GM21423 (cell line): ENCODE results near the gene TP73.
A peak's percentile ranks its signal among the peaks of the same experiment; 100 is the strongest.

Experiments used
- ATAC-seq: cut with Tn5 transposase; IDR thresholded peaks from one replicate; pipeline ENCODE4 v1.9.1; 2021; ENCODE audit warnings: mild to moderate bottlenecking, moderate library complexity; ENCODE audit not compliant: unreplicated experiment

The TP73 gene

DNA sequence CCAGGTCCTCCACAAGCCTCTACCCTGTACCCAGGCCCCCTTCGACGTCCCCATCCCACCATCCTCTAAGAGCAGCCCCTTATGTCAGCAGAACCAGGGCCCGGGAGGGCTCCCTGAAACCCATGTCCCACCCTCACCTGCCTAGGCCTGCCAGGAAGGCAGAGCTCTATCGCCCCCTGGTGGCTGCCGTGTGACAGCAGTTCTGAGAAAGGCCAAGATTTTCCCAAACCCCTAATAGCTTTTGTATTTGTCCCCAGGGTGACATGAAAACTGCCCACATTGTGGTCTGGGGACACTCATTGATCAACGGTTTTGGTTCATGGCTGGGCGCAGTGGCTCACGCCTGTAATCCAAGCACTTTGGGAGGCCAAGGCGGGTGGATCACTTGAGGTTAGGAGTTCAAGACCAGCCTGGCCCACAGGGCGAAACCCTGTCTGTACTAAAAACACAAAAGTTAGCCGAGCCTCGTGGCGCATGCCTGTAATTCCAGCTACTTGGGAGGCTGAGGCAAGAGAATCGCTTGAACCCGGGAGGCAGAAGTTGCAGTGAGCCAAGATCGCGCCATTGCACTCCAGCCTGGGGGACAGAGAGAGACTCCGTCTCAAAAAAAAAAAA is 72.2 kb downstream of the TP73 start:
- peak; percentile 58 for ATAC-seq

DNA sequence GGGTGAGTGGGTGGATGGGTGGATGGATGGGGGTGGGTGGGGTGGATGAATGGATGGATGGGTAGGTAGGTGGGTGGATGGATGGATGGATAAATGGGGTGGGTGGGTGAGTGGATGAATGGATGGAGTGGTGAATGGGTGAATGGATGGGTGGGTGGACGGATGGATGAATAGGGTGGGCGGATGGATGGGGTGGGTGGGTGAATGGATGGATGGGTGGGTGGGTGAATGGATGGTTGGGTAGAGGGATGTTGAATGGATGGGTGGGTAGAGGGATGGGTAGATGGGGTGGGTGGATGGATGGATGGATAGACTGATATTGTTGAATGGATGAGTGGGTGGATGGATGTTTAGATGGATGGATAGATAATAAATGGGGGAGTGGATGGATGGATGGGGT is 73.0 kb downstream of the TP73 start:
- ATAC-seq = no peak

GRCh38 chr1:3727042-3727824 is 74.9 kb downstream of the TP73 start:
- ATAC-seq = no peak

DNA sequence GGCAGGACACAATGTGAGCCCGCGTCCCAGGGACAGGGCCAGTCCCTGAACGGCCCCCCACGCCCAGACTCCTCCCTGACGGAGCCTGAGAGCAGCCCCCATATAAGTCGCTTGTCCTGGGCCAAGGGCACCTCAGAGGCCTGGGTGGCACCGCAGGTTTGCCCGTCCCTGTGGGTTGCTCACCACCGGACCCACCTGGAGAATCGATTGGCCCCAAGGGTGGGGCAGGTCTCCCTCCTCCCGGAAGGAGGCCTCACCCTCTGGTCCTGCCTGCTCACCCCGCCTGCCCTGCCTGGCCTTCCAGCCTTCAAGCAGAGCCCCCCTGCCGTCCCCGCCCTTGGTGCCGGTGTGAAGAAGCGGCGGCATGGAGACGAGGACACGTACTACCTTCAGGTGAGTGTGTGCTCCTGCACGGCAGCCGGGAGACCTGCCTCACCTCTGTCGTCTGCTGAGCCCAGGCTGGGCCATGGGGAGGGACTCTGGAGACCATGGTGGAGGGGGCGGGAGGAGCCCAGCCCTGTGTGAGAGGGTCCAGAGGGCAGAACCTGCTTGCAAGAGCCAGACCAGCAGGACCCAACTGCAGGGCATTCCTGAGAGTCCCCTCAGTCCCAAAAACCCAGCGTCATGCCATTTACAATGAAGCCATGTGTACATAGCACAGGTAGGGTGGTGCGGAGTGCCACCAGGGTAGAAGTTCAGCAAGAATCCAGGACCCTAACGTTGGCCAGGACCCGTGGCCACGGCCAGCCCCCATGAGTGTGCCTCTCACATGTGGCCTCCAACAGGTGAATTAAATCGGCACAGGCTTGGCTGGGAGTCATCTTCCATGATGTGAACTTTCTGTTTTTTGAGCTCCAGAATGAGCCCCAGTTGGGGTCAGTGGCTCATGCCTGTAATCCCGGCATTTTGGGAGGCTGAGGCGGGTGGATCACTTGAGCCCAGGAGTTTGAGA is 75.8 kb downstream of the TP73 start:
- ATAC-seq = no peak

GRCh38 chr1:3729594-3730542 is 77.6 kb downstream of the TP73 start:
- ATAC-seq = no peak

DNA sequence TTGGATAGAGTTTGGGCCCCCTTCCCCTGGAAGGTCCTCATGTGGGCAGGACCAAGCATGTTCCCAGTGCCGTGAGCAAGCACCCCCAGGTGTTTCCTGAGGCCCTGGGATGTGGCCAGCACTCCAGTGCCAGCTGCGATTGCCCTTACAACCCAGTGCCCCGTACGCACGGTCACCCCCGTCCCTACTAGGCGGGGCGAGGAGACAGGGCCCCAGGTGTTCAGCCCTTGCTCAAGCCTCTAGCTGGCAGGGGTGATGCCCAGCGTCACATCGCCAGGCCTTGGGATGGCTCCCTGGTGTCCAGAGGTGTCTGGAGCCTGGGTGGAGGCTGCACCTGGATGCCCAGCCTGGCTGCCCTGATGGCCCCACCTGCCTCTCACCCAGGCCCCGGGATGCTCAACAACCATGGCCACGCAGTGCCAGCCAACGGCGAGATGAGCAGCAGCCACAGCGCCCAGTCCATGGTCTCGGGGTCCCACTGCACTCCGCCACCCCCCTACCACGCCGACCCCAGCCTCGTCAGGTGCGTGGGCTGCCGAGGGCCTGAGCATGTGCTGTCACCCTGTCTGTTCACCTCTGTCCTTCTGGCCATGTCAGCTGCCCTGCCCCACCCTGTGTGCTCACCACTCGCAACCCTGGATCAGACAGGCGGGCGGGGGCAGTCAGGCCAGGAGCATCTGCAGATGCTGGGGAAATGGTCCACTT is 78.4 kb downstream of the TP73 start:
- no peak for ATAC-seq

DNA sequence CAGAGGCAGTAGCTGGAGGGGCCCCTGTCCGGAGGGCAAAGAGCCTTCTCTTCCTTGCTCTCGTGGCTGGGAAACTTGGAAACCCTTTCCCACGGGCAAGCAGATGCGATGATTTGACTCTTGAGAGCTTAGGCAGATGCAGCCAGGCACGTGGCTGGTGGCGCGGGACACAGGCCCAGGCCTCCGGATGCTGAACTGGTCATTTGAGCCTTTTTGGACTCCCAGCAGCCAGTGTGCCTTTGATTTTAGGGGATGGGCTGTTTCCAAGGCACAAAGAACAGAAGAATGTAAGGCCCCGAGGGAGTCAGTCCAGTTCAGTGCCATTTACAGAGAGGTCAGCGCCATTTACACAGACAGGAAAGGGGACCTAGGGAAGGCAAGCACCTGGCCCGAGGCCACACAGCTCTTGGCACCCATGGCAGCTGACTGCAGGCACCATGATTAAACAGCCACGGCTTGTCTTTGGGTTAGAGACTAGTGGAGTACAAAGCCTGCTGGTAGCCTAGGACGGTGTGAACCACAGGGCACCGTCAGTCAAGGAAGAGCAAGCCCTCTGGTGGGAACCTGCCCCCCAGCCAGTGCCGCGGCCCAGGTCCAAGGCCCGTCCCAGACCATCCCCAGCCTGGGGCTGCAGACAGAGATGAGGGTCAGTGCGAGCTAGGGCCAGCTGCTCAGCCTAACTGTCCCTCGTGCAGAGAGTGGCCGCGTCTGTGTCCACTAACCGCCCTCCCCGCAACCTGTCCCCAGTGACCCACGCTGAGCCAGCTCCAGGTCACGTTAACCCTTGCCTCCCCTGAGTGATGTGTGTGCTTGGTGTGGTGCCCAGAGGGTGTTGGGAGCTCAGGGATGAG is 79.5 kb downstream of the TP73 start:
- no peak for ATAC-seq

DNA sequence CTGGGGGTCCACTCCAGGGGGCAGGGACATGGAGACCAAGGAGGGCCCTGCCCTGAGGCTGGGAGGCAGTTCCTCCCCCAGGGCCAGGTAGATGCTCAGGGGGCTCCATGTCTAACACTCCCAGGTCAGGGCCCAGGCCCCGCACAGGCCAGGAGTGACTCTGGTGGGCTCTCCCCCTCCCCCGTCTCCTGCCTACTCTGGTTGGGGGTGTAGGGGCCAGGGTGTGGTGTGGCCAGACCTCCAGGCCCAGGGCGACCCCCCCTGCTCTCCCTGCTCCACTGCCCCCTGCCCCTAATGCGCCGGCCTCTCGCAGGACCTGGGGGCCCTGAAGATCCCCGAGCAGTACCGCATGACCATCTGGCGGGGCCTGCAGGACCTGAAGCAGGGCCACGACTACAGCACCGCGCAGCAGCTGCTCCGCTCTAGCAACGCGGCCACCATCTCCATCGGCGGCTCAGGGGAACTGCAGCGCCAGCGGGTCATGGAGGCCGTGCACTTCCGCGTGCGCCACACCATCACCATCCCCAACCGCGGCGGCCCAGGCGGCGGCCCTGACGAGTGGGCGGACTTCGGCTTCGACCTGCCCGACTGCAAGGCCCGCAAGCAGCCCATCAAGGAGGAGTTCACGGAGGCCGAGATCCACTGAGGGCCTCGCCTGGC is 80.2 kb downstream of the TP73 start:
- ATAC-seq = no peak

DNA sequence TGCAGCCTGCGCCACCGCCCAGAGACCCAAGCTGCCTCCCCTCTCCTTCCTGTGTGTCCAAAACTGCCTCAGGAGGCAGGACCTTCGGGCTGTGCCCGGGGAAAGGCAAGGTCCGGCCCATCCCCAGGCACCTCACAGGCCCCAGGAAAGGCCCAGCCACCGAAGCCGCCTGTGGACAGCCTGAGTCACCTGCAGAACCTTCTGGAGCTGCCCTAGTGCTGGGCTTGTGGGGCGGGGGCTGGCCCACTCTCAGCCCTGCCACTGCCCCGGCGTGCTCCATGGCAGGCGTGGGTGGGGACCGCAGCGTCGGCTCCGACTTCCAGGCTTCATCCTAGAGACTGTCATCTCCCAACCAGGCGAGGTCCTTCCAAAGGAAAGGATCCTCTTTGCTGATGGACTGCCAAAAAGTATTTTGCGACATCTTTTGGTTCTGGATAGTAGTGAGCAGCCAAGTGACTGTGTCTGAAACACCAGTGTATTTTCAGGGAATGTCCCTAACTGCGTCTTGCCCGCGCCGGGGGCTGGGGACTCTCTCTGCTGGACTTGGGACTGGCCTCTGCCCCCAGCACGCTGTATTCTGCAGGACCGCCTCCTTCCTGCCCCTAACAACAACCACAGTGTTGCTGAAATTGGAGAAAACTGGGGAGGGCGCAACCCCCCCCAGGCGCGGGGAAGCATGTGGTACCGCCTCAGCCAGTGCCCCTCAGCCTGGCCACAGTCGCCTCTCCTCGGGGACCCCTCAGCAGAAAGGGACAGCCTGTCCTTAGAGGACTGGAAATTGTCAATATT is 81.0 kb downstream of the TP73 start:
- no peak for ATAC-seq

- no peak for ATAC-seq
Measured at GRCh38 chr1:3733883-3734589, 81.7 kb downstream of the TP73 start.

DNA sequence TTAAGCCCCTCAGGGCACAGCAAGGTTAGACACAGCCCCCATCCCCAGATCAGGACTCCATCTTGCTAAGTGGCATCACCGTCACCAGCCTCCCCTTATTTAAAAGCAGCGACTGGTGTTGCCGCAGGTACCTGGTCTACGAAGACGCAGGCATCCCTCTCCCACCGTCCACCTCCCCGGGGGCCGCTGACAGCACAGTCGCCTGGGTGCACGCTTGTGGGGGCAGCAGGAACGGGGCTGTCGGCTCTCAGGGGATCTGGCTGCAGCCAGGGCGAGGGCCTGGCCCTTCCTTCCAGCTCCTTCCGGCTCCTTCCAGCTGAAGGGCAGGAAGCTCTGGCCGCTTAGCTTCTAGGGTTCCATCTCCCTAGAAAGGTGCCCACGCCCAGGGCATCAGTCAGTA is 82.3 kb downstream of the TP73 start:
- no peak for ATAC-seq

- ATAC-seq = no peak
Measured at GRCh38 chr1:3735027-3735681, 82.8 kb downstream of the TP73 start.

DNA sequence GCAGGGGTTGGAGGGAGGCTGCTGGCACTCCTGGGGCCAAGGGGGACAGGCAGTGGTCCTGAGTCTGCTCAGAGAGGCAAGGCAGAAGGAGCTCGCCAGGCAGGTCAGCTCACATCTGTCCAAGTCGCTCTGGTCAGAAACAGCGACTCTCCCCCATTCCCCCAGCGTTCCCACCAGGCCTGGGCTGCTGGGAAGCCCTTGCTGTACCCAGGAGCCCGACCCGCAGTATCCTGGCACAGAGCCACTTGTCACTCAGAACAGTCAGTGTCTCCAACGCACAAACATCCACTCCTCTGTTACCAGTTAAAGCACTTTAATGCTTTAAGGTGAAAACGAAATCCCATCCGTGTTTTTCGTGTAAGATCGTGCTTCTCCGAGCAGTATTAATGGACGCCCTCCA is 83.4 kb downstream of the TP73 start:
- ATAC-seq = no peak

DNA sequence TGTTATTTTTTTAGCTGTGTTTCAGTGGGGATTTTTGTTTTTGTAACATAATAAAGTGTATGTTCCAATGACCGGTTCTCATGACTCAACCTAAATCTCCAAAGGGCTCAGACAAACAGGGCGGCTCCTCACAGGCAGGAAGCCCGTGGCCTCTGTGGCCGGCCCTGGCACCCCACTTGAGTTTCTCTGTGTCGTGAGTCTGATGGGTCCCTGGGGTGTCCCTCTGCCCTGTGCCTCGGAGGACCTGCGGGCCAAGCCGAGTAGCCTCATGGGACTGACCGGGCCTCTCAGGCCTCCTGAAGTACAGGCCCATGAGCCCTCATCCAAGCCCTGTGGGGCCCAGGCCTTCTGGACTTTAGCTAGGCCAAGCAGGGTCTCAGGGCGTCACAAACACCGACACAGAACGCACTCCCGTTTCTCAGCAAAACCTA is 83.8 kb downstream of the TP73 start:
- no peak for ATAC-seq

DNA sequence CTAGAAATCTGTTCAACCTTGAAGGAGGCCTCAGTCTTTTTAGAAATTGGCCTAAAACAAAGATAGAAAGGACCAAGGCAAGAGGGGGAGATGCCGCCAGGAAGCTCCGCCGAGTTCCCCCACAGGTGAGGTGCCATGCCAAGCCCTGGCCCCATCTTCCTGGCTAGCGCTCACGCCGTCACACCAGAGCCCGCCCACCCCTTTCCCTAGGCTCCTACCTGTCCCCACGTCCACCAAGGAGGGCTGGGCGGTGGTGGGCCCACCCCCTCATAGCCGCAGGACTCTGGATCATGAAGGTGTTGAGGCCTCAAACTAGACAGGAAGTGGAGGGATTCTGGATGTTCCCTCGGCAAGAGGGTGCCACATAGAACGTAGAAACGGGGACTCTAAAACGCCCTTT is 84.4 kb downstream of the TP73 start:
- ATAC-seq = no peak

- ATAC-seq = no peak
Measured at GRCh38 chr1:3738943-3739342, 86.6 kb downstream of the TP73 start.
